Peyer's patch (tissue), 4 donors: ENCODE results near the gene HPX. TPM values are rescaled to one million over a fixed set of nuclear protein-coding genes. Genes with fewer than 3 reads are reported as not detected.
A peak's percentile ranks its signal among the peaks of the same experiment; 100 is the strongest.

Source experiments
- DNase-seq, 3 donors: peaks; one replicate each; pipeline ENCODE4 v3.0.0-alpha.2; 2017 to 2019
- H3K27ac ChIP-seq, 4 donors: fragments of 200-600 bp; sonication (generic); one replicate each; pipeline ENCODE4 v1.5.1; 2016 to 2019
- H3K27me3 ChIP-seq, 2 donors: fragments of 200-600 bp; sonication (generic); one replicate each; pipeline ENCODE4 v1.5.1; 2019
- H3K36me3 ChIP-seq, 3 donors: fragments of 200-600 bp; sonication (generic); one replicate each; pipeline ENCODE4 v1.5.1; 2016 to 2019
- H3K4me1 ChIP-seq, 4 donors: fragments of 200-600 bp; sonication (generic); one replicate each; pipeline ENCODE4 v1.5.1; 2016 to 2019
- H3K4me3 ChIP-seq, 4 donors: fragments of 200-600 bp; sonication (generic); 1 replicate in 3 of 4; 2 replicates in 1 of 4; pipeline ENCODE4 v1.5.1; 2016 to 2019; ENCODE audit warnings: mild to moderate bottlenecking in 1 of 4
- H3K9me3 ChIP-seq, 4 donors: fragments of 200-600 bp; sonication (generic); one replicate each; pipeline ENCODE4 v1.5.1; 2016 to 2019; ENCODE audit warnings: mild to moderate bottlenecking in 1 of 4
- CTCF ChIP-seq, 6 experiments: fragments of 450-650 bp in 4 of 6; fragments of 200-600 bp in 2 of 6; sonication (generic) in 1 of 6; IDR thresholded peaks; one replicate each; pipeline ENCODE4 v1.5.1; 2017 to 2019; ENCODE audit warnings: antibody characterized with exemption in 6 of 6, mild to moderate bottlenecking in 3 of 6, moderate library complexity in 1 of 6
- POLR2A ChIP-seq, 2 donors: fragments of 450-650 bp; IDR thresholded peaks; one replicate each; pipeline ENCODE4 v1.5.1; 2017; ENCODE audit warnings: antibody characterized with exemption in 2 of 2, mild to moderate bottlenecking in 2 of 2, moderate library complexity in 2 of 2
- total RNA-seq, 4 donors: library from RNA; depleted of rRNA; stranded (reverse); fragments of >200 nt; gene quantifications; one replicate each; pipeline ENCODE4 v1.1.0, GENCODE V29; 2016

HPX gene
- total RNA-seq, 4 donors from 2014 or later = 2.2 to 10.1 (median 5.3) TPM; not detected in 1

DNA sequence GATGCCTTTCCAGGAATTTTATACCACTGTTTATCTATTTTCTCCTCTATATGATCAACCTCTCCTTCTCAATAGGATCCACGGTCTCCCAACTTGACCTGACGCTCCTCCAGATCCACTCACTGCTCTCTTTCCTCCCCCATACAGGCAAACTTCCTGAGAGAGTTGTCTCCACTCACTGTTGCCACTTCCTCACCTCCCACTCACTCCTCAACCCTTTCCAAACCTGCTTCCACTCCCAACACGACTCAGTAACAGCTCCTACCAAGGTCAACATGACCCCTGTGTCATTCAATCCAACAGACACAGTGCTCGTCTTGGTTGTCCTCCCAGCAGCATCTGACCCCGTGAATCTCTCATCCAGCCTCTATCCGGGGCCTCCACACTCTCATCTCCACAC lies 25.0 kb downstream of the HPX start:
- Histone ChIP-seq H3K36me3 (no peaks in the 10 kb centered on the region), H3K9me3 (no peaks in the 10 kb centered on the region), H3K4me3 (no peak overlapping the region), H3K27ac (no peak overlapping the region), H3K27me3 (no peaks in the 10 kb centered on the region), H3K4me1 (peaks cover 0 to 22% (median 4%) of the 10 kb centered on the region in 4 donors)
- DNase-seq = no peak
- TF ChIP-seq CTCF (IDR thresholded peaks at IDR 0.05) = no peak
- no peak for TF ChIP-seq POLR2A (IDR thresholded peaks at IDR 0.05)

GRCh38 chr11:6414874-6415328 lies 25.9 kb downstream of the HPX start:
- DNase-seq = no peak
- no peak for TF ChIP-seq POLR2A (IDR thresholded peaks at IDR 0.05)
- TF ChIP-seq CTCF (IDR thresholded peaks at IDR 0.05) = no peak
- no peaks in the 10 kb centered on the region for H3K27me3 ChIP-seq
- H3K4me3 ChIP-seq = no peak overlapping the region
- H3K4me1 ChIP-seq = peaks cover 0 to 20% (median 4%) of the 10 kb centered on the region in 4 donors
- H3K36me3 ChIP-seq = no peaks in the 10 kb centered on the region
- peak overlapping the region in 1 of 4 donors; percentile 21 for H3K27ac ChIP-seq
- H3K9me3 ChIP-seq = no peaks in the 10 kb centered on the region

GRCh38 chr11:6413791-6414201 lies 27.0 kb downstream of the HPX start:
- Histone ChIP-seq H3K4me3 (no peak overlapping the region), H3K36me3 (no peaks in the 10 kb centered on the region), H3K9me3 (no peaks in the 10 kb centered on the region), H3K4me1 (peaks cover 0 to 16% (median 2%) of the 10 kb centered on the region in 4 donors), H3K27ac (peak overlapping the region in 1 of 4 donors; percentile 21), H3K27me3 (no peaks in the 10 kb centered on the region)
- DNase-seq = no peak
- TF ChIP-seq CTCF (IDR thresholded peaks at IDR 0.05) = no peak
- TF ChIP-seq POLR2A (IDR thresholded peaks at IDR 0.05) = no peak

DNA sequence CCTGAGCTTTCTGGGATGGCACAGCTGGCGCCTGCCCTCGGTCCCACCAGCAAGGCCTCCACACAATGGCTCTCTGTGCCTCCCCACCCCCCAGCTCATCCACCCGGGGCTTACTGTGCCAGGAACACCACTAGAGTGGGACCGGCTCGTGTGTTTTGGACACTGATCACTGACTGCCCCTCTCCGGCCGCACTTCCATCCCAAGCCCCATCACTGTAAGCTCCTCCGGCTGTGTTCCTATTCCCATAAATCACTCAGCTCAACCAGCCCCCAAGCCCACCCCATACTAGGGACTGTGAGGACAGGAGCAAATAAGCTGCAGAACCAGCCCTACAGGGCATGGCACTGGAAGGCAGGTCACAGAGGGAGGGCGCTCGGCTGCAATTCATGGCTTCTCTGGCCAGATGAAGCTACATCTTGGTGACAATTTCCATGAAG lies 29.2 kb downstream of the HPX start:
- no peak for TF ChIP-seq POLR2A (IDR thresholded peaks at IDR 0.05)
- TF ChIP-seq CTCF (IDR thresholded peaks at IDR 0.05) = no peak
- H3K27ac ChIP-seq = no peak overlapping the region
- H3K27me3 ChIP-seq = no peaks in the 10 kb centered on the region
- peak in 1 of 3 donors; percentile 40 for DNase-seq
- no peaks in the 10 kb centered on the region for H3K9me3 ChIP-seq
- no peak overlapping the region for H3K4me3 ChIP-seq
- H3K36me3 ChIP-seq = no peaks in the 10 kb centered on the region
- peaks cover 0 to 4% (median 0%) of the 10 kb centered on the region in 4 donors for H3K4me1 ChIP-seq

GRCh38 chr11:6410695-6411430 lies 29.9 kb downstream of the HPX start:
- Histone ChIP-seq H3K4me1 (peaks cover 0 to 4% (median under 1%) of the 10 kb centered on the region in 4 donors), H3K27ac (no peak overlapping the region), H3K27me3 (no peaks in the 10 kb centered on the region), H3K9me3 (no peaks in the 10 kb centered on the region), H3K36me3 (no peaks in the 10 kb centered on the region), H3K4me3 (no peak overlapping the region)
- no peak for TF ChIP-seq POLR2A (IDR thresholded peaks at IDR 0.05)
- TF ChIP-seq CTCF (IDR thresholded peaks at IDR 0.05) = no peak
- no peak for DNase-seq
